IMR-90 (cell line): Measurements from ENCODE around the gene IKBKE. TPM values are rescaled to one million over a fixed set of nuclear protein-coding genes. Genes with fewer than 3 reads are reported as not detected.

Experiments used
- ATAC-seq: fragments of 200-7000 bp; cut with Tn5 transposase; 2 replicates; pipeline ENCODE4 v1.9.1; 2020; ENCODE audit warnings: low read depth, mild to moderate bottlenecking, moderate library complexity
- BruUV-seq: library from RNA; stranded (reverse); fragments of 400-500 nt; replicated peaks from 2 replicates; lab custom pipeline; 2021; lab: Mats Ljungman, UMichigan
- CTCF ChIA-PET: fragments of 300-600 bp; formaldehyde crosslinking; extraction: SDS; loops from one replicate; lab custom pipeline; 2021; ENCODE audit warnings: antibody characterized with exemption; lab: Yijun Ruan, JAX
- POLR2A ChIA-PET: fragments of 300-600 bp; sonication (Branson Sonifier 250); formaldehyde crosslinking; loops from one replicate; lab custom pipeline; 2022; ENCODE audit warnings: antibody characterized with exemption; ENCODE audit not compliant: unreplicated experiment; lab: Charles Lee
- DNase-seq: peaks from one replicate; pipeline ENCODE4 v3.0.0; 2013
- H2AFZ ChIP-seq: replicated peaks from 2 replicates; pipeline ENCODE3; 2013; ENCODE audit warnings: low read length, mild to moderate bottlenecking; ENCODE audit not compliant: poor library complexity
- H2AK5ac ChIP-seq: 2 replicates; pipeline ENCODE4 v1.6.1; 2013; ENCODE audit warnings: low read depth, low read length, inconsistent platforms
- H2AK9ac ChIP-seq: replicated peaks from 2 replicates; pipeline ENCODE3; 2013; ENCODE audit warnings: mild to moderate bottlenecking, low read depth, low read length, moderate library complexity; ENCODE audit not compliant: poor library complexity
- H2BK120ac ChIP-seq: 2 replicates; pipeline ENCODE4 v1.6.1; 2013; ENCODE audit warnings: low read depth, low read length, inconsistent platforms
- H2BK15ac ChIP-seq: 3 replicates; pipeline ENCODE4 v1.6.1; 2013; ENCODE audit warnings: low read depth, low read length, inconsistent platforms
- H2BK20ac ChIP-seq: 2 replicates; pipeline ENCODE4 v1.6.1; 2013; ENCODE audit warnings: low read depth, mild to moderate bottlenecking, inconsistent platforms, low read length, moderate library complexity
- H2BK5ac ChIP-seq: 2 replicates; pipeline ENCODE4 v1.6.1; 2013; ENCODE audit warnings: mild to moderate bottlenecking, low read depth, low read length, inconsistent platforms; ENCODE audit not compliant: poor library complexity, severe bottlenecking
- H3K14ac ChIP-seq: replicated peaks from 2 replicates; pipeline ENCODE4 v1.6.1; 2013; ENCODE audit warnings: low read depth, low read length, inconsistent platforms
- H3K18ac ChIP-seq: 2 replicates; pipeline ENCODE4 v1.6.1; 2013; ENCODE audit warnings: low read depth, low read length, control low read depth
- H3K23ac ChIP-seq: 2 replicates; pipeline ENCODE4 v1.6.1; 2013; ENCODE audit warnings: low read depth, low read length, inconsistent platforms
- H3K27ac ChIP-seq: 2 replicates; pipeline ENCODE4 v1.5.1; 2013; ENCODE audit warnings: mild to moderate bottlenecking, control low read depth, low read length; ENCODE audit not compliant: insufficient read depth
- H3K27me3 ChIP-seq: 2 replicates; pipeline ENCODE4 v1.6.1; 2013; ENCODE audit warnings: low read length; ENCODE audit not compliant: control insufficient read depth, insufficient read depth
- H3K36me3 ChIP-seq: 2 replicates; pipeline ENCODE4 v1.6.1; 2013; ENCODE audit warnings: low read length, mixed read lengths; ENCODE audit not compliant: control insufficient read depth, insufficient read depth
- H3K4ac ChIP-seq: 2 replicates; pipeline ENCODE4 v1.6.1; 2013; ENCODE audit warnings: low read depth, low read length, inconsistent platforms
- H3K4me1 ChIP-seq: 2 replicates; pipeline ENCODE4 v1.6.1; 2013; ENCODE audit warnings: low read length, mixed read lengths; ENCODE audit not compliant: control insufficient read depth, insufficient read depth
- H3K4me2 ChIP-seq: 2 replicates; pipeline ENCODE4 v1.6.1; 2013; ENCODE audit warnings: low read depth, mild to moderate bottlenecking, control low read depth, low read length, moderate library complexity
- H3K4me3 ChIP-seq: 2 replicates; pipeline ENCODE4 v1.5.1; 2013; ENCODE audit warnings: low read depth, mild to moderate bottlenecking, control low read depth, low read length, moderate library complexity; ENCODE audit not compliant: insufficient read depth
- H3K56ac ChIP-seq: 2 replicates; pipeline ENCODE4 v1.6.1; 2013; ENCODE audit warnings: low read length, inconsistent platforms; ENCODE audit not compliant: insufficient read depth; ENCODE audit errors: extremely low read depth
- H3K79me1 ChIP-seq, 2 experiments: 2 replicates each; pipeline ENCODE4 v1.6.1; 2013; ENCODE audit warnings: low read length in 2 of 2, inconsistent platforms in 1 of 2, low read depth in 1 of 2
- H3K9ac ChIP-seq: 2 replicates; pipeline ENCODE4 v1.6.1; 2013; ENCODE audit warnings: low read depth, low read length, control low read depth
- H3K9me1 ChIP-seq: 2 replicates; pipeline ENCODE4 v1.6.1; 2013; ENCODE audit warnings: low read length, inconsistent platforms; ENCODE audit not compliant: insufficient read depth
- H3K9me3 ChIP-seq: 2 replicates; pipeline ENCODE4 v1.6.1; 2013; ENCODE audit warnings: low read length; ENCODE audit not compliant: control insufficient read depth, insufficient read depth
- H4K20me1 ChIP-seq: 2 replicates; pipeline ENCODE4 v1.6.1; 2013; ENCODE audit warnings: low read length, inconsistent platforms; ENCODE audit not compliant: insufficient read depth
- H4K5ac ChIP-seq: 2 replicates; pipeline ENCODE4 v1.6.1; 2013; ENCODE audit warnings: mild to moderate bottlenecking, low read depth, low read length, control low read depth
- H4K8ac ChIP-seq, 2 experiments: 2 replicates each; pipeline ENCODE4 v1.6.1; 2013; ENCODE audit warnings: low read depth in 2 of 2, low read length in 2 of 2, control low read depth in 1 of 2, inconsistent platforms in 1 of 2
- H4K91ac ChIP-seq: 2 replicates; pipeline ENCODE4 v1.6.1; 2013; ENCODE audit warnings: low read depth, low read length, inconsistent platforms; ENCODE audit not compliant: insufficient read depth
- BHLHE40 ChIP-seq: fragments of 150-350 bp; IDR thresholded peaks from 2 replicates; pipeline ENCODE4 v1.6.1; 2016; ENCODE audit warnings: mild to moderate bottlenecking, low read depth, low read length
- CEBPB ChIP-seq: IDR thresholded peaks from 2 replicates; pipeline ENCODE4 v1.6.1; 2012; ENCODE audit warnings: low read depth, low read length, improper control_type of control experiment
- ELK1 ChIP-seq: fragments of 150-350 bp; IDR thresholded peaks from 2 replicates; pipeline ENCODE4 v1.6.1; 2016; ENCODE audit warnings: low read depth, mild to moderate bottlenecking, low read length, moderate library complexity, borderline replicate concordance
- MAFK ChIP-seq: IDR thresholded peaks from 2 replicates; pipeline ENCODE4 v1.6.1; 2012; ENCODE audit warnings: low read depth, low read length, improper control_type of control experiment
- POLR2A ChIP-seq: IDR thresholded peaks from 2 replicates; pipeline ENCODE4 v1.6.1; 2012; ENCODE audit warnings: mild to moderate bottlenecking, low read depth, low read length
- RCOR1 ChIP-seq: IDR thresholded peaks from 2 replicates; pipeline ENCODE4 v1.6.1; 2012; ENCODE audit warnings: mild to moderate bottlenecking, low read length, improper control_type of control experiment; ENCODE audit not compliant: insufficient replicate concordance
- SMC3 ChIP-seq: fragments of 150-350 bp; IDR thresholded peaks from 2 replicates; pipeline ENCODE4 v1.6.1; 2016; ENCODE audit warnings: low read depth, mild to moderate bottlenecking, antibody characterized with exemption, low read length, moderate library complexity
- WGBS, 2 experiments: methylation state at CpG; one replicate each; pipeline versions ENCODE4 v1.1.5 to v1.1.7; 2013; ENCODE audit warnings: missing lambda C conversion rate in 2 of 2; ENCODE audit not compliant: insufficient read length in 1 of 2; ENCODE audit errors: extremely low coverage in 2 of 2; 5-methylcytosine and 5-hydroxymethylcytosine counted together
- dilution Hi-C: fragments of 300-500 bp; cut with HindIII; formaldehyde crosslinking; loops from one replicate; pipeline ENCODE4 v1.14.3; 2018; ENCODE audit warnings: low sequenced_read_pairs; ENCODE audit not compliant: unreplicated experiment
- in situ Hi-C: fragments of 300-500 bp; cut with MboI; formaldehyde crosslinking; loops from 3 replicates; pipeline ENCODE4 v1.14.3; 2019; ENCODE audit warnings: low sequenced_read_pairs, inconsistent platforms, mixed read lengths
- intact Hi-C: fragments of 100-400 bp; cut with micrococcal nuclease; formaldehyde crosslinking; loops from 2 replicates; pipeline ENCODE4 v1.10.0; 2022
- polyA plus RNA-seq, 3 experiments: library from polyadenylated mRNA; depleted of rRNA; stranded (reverse); fragments of >200 nt; gene quantifications; 2 replicates each; pipeline ENCODE4 v1.2.3, GENCODE V29; 2012; ENCODE audit warnings: low replicate concordance in 1 of 3
- total RNA-seq: library from RNA; depleted of rRNA; stranded (reverse); fragments of >200 nt; gene quantifications from 2 replicates; pipeline ENCODE4 v1.2.3, GENCODE V29; 2012
- TF ChIP-seq, protein P1 (sequence below): fragments of 150-350 bp; IDR thresholded peaks from 2 replicates; pipeline ENCODE4 v1.6.1; 2017; ENCODE audit warnings: mild to moderate bottlenecking, antibody characterized with exemption, low read length, low read depth

IKBKE gene
- total and polyA plus RNA-seq, 2 of the 4 experiments (the other 2 are of a cell fraction), result 20.3 to 24.0 TPM

DNA sequence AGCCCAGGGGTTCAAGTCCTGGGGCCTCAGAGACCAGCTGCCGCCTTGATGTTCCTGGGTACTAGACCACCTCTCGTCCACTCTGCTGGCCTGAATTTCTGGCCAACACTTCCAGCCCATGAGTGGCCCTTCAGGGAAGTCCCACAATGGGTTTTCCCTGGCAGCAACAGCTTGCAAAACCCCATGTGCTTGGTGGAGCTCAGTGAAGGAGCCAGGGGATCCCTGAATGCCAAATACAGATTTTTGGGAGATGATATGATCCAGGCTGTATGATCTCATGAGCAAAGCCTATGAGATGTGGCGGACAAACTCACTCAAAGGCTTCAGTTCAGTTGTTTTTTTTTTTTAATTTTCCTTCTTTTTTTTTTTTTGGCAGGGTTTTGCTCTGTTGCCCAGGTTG is 27.5 kb downstream of the IKBKE start:
- Histone ChIP-seq H3K4me2 (no peak overlapping the region), H3K36me3 (peaks cover 24% of the 10 kb centered on the region), H2AK5ac (no peak overlapping the region), H3K4me1 (peaks cover 13% of the 10 kb centered on the region), H3K23ac (no peak overlapping the region), H3K27ac (no peak overlapping the region), H4K91ac (no peak overlapping the region), H2AFZ (no peak overlapping the region), H2BK20ac (no peak overlapping the region), H3K9ac (no peak overlapping the region), H4K5ac (no peak overlapping the region), H2AK9ac (no peak overlapping the region), H2BK5ac (no peak overlapping the region), H3K27me3 (no peaks in the 10 kb centered on the region), H4K8ac (no peak overlapping the region), H2BK120ac (no peak overlapping the region), H3K4me3 (no peak overlapping the region), H3K56ac (no peak overlapping the region), H4K20me1 (no peaks in the 10 kb centered on the region), H3K14ac (no peak overlapping the region), H3K18ac (no peak overlapping the region), H3K79me1 (peaks cover 0 to 5% of the 10 kb centered on the region in 2 experiments; a peak in 1 of 4 replicates), H3K4ac (no peak overlapping the region), H2BK15ac (no peak overlapping the region), H3K9me1 (peaks cover 23% of the 10 kb centered on the region), H3K9me3 (no peaks in the 10 kb centered on the region)
- TF ChIP-seq MAFK (no peak), SMC3 (no peak), RCOR1 (no peak), BHLHE40 (no peak), POLR2A (no peak), CEBPB (no peak), ELK1 (no peak)
- TF ChIP-seq, protein P1, sequence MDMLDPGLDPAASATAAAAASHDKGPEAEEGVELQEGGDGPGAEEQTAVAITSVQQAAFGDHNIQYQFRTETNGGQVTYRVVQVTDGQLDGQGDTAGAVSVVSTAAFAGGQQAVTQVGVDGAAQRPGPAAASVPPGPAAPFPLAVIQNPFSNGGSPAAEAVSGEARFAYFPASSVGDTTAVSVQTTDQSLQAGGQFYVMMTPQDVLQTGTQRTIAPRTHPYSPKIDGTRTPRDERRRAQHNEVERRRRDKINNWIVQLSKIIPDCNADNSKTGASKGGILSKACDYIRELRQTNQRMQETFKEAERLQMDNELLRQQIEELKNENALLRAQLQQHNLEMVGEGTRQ, result no peak
- ChIA-PET POLR2A (no interaction called here), CTCF (interaction anchor here (1.5 kb wide), 1 partner anchor 18 kb away, joined by 4 read pairs; no protein-coding TSS in a partner anchor)
- dilution Hi-C loops (no loop called here), in situ Hi-C loops (no loop called here), intact Hi-C loops (no loop called here)
- DNase-seq, result no peak
- WGBS, 2 experiments, result 93% methylated on average over 2 of the region's 3 CpGs; no CpG with 5 or more reads in 1 of the 2 experiments
- no peak for ATAC-seq
- no TSS peak for BruUV-seq
